SK-N-MC (cell line): Measurements from ENCODE around the gene FBXO34.
A peak's percentile ranks its signal among the peaks of the same experiment; 100 is the strongest.
"Not testable (repeated sequence)": the region's sequence is repeated elsewhere in the genome, so short reads cannot be mapped to it uniquely, and the experiment has no call there.

ENCODE experiments used
- DNase-seq: peaks from one replicate; pipeline ENCODE4 v3.0.0-alpha.2; 2011; ENCODE audit warnings: low read depth, low spot score
- H3K27ac ChIP-seq: fragments of 200-600 bp; sonication (generic); 2 replicates; pipeline ENCODE4 v1.5.1; 2016; ENCODE audit warnings: mixed run types
- H3K36me3 ChIP-seq: fragments of 200-600 bp; sonication (generic); 2 replicates; pipeline ENCODE4 v1.6.1; 2017; ENCODE audit warnings: antibody characterized with exemption, low read length, mixed read lengths; ENCODE audit not compliant: insufficient read depth
- H3K4me3 ChIP-seq: fragments of 200-600 bp; sonication (generic); 2 replicates; pipeline ENCODE4 v1.5.1; 2016
- H3K9ac ChIP-seq: fragments of 200-600 bp; sonication (generic); 2 replicates; pipeline ENCODE4 v1.8.0; 2017; ENCODE audit warnings: mixed run types, mixed read lengths; ENCODE audit not compliant: insufficient read length
- H3K9me3 ChIP-seq: fragments of 200-600 bp; sonication (generic); 2 replicates; pipeline ENCODE4 v1.6.1; 2017; ENCODE audit warnings: low read depth, mild to moderate bottlenecking, antibody characterized with exemption, low read length, moderate library complexity, mixed read lengths
- EZH2 ChIP-seq: fragments of 200-600 bp; sonication (generic); IDR thresholded peaks from one replicate; pipeline ENCODE4 v1.6.1; 2017; ENCODE audit warnings: antibody characterized with exemption
- FOXP2 ChIP-seq: optimal IDR thresholded peaks from 2 replicates; pipeline ENCODE3; 2011; ENCODE audit warnings: mild to moderate bottlenecking, moderate library complexity; ENCODE audit not compliant: insufficient read depth; ENCODE audit errors: extremely low read length, control extremely low read depth
- POLR2AphosphoS5 ChIP-seq: IDR thresholded peaks from 2 replicates; pipeline ENCODE4 v1.6.1; 2012; ENCODE audit warnings: mild to moderate bottlenecking, low read depth, low read length, borderline replicate concordance

FBXO34 gene

GRCh38 chr14:55329999-55330710, 58.9 kb downstream of the FBXO34 start:
- no peak overlapping the region for H3K4me3 ChIP-seq
- H3K36me3 ChIP-seq = peaks cover under 1% of the 10 kb centered on the region; the same call in 1 of the 2 replicates
- TF ChIP-seq FOXP2 (no peak), EZH2 (no peak)
- H3K9me3 ChIP-seq = no peaks in the 10 kb centered on the region
- no peak for DNase-seq
- no peak overlapping the region for H3K27ac ChIP-seq
- no peak overlapping the region for H3K9ac ChIP-seq

- Histone ChIP-seq H3K9me3 (no peaks in the 10 kb centered on the region), H3K36me3 (no peaks in the 10 kb centered on the region), H3K9ac (no peak overlapping the region), H3K27ac (peak overlapping the region; percentile 12; the same call in 1 of the 2 replicates), H3K4me3 (no peak overlapping the region)
- DNase-seq = no peak
- TF ChIP-seq POLR2AphosphoS5 (no peak), FOXP2 (no peak), EZH2 (no peak)
Measured at GRCh38 chr14:55332654-55333570, 61.7 kb downstream of the FBXO34 start.

- Histone ChIP-seq H3K36me3 (no peaks in the 10 kb centered on the region), H3K27ac (peak overlapping the region; percentile 12; the same call in 1 of the 2 replicates), H3K9me3 (no peaks in the 10 kb centered on the region), H3K9ac (no peak overlapping the region), H3K4me3 (no peak overlapping the region)
- DNase-seq = no peak
- TF ChIP-seq EZH2 (no peak), FOXP2 (no peak), POLR2AphosphoS5 (no peak)
Measured at GRCh38 chr14:55333711-55334485, 62.7 kb downstream of the FBXO34 start.

- no peaks in the 10 kb centered on the region for H3K9me3 ChIP-seq
- TF ChIP-seq POLR2AphosphoS5 = no peak
- TF ChIP-seq FOXP2 = no peak
- no peak for TF ChIP-seq EZH2
- no peak for DNase-seq
- no peak overlapping the region for H3K4me3 ChIP-seq
- no peak overlapping the region for H3K9ac ChIP-seq
- H3K27ac ChIP-seq = no peak overlapping the region
- H3K36me3 ChIP-seq = no peaks in the 10 kb centered on the region
Measured at GRCh38 chr14:55336162-55336561, 64.9 kb downstream of the FBXO34 start.

- Histone ChIP-seq H3K27ac (no peak overlapping the region), H3K9ac (no peak overlapping the region)
- no peak for TF ChIP-seq EZH2
- no peak for TF ChIP-seq POLR2AphosphoS5
- no peak for TF ChIP-seq FOXP2
Measured at GRCh38 chr14:55336691-55337090, 65.5 kb downstream of the FBXO34 start.

GRCh38 chr14:55339770-55340169, 68.5 kb downstream of the FBXO34 start:
- DNase-seq = no peak
- no peaks in the 10 kb centered on the region for H3K9me3 ChIP-seq
- no peak overlapping the region for H3K4me3 ChIP-seq
- H3K36me3 ChIP-seq = no peaks in the 10 kb centered on the region
- no peak overlapping the region for H3K9ac ChIP-seq
- no peak overlapping the region for H3K27ac ChIP-seq
- TF ChIP-seq FOXP2 (no peak), EZH2 (no peak), POLR2AphosphoS5 (no peak)

More at GRCh38 chr14:55336691-55337090, 65.5 kb downstream of the FBXO34 start:
- Histone ChIP-seq H3K36me3 (no peaks in the 10 kb centered on the region), H3K9me3 (no peaks in the 10 kb centered on the region), H3K4me3 (no peak overlapping the region)
- DNase-seq = no peak

- TF ChIP-seq POLR2AphosphoS5 = no peak
- TF ChIP-seq EZH2 = no peak
- no peak for TF ChIP-seq FOXP2
- H3K36me3 ChIP-seq = no peaks in the 10 kb centered on the region
- no peak overlapping the region for H3K9ac ChIP-seq
- DNase-seq = no peak
- no peak overlapping the region for H3K27ac ChIP-seq
- H3K9me3 ChIP-seq = no peaks in the 10 kb centered on the region
- no peak overlapping the region for H3K4me3 ChIP-seq
Measured at GRCh38 chr14:55340482-55340881, 69.3 kb downstream of the FBXO34 start.

GRCh38 chr14:55341781-55342180, 70.6 kb downstream of the FBXO34 start:
- H3K4me3 ChIP-seq = no peak overlapping the region
- H3K9me3 ChIP-seq = no peaks in the 10 kb centered on the region
- TF ChIP-seq FOXP2 (no peak), EZH2 (no peak), POLR2AphosphoS5 (no peak)
- H3K9ac ChIP-seq = no peak overlapping the region
- peak overlapping the region; percentile 69; the same call in 1 of the 2 replicates for H3K27ac ChIP-seq
- no peaks in the 10 kb centered on the region for H3K36me3 ChIP-seq
- DNase-seq = no peak

- not testable (repeated sequence) for H3K4me3 ChIP-seq, H3K9ac ChIP-seq, DNase-seq, H3K27ac ChIP-seq, H3K9me3 ChIP-seq, H3K36me3 ChIP-seq
Measured at GRCh38 chr14:55344582-55345163, 73.5 kb downstream of the FBXO34 start.
